Activated effector memory CD4-positive, alpha-beta T cell treated with anti-CD3 and anti-CD28 coated beads, Interleukin-2, amount 50 U/mL, for 16 hours (primary cell): Measurements from ENCODE around the gene GRHL3.
"Not testable (repeated sequence)": the region's sequence is repeated elsewhere in the genome, so short reads cannot be mapped to it uniquely, and the experiment has no call there.

Source experiments
- DNase-seq: peaks from one replicate; pipeline ENCODE4 v3.0.0-alpha.2; 2020

GRHL3 gene

GRCh38 chr1:24319312-24319863, at the start of gene GRHL3:
Gene GRHL3, plus strand, starts transcription at chr1:24319357. Its CDS starts 195 bp downstream, at chr1:24319552.
- DNase-seq = peak; percentile 66

DNA sequence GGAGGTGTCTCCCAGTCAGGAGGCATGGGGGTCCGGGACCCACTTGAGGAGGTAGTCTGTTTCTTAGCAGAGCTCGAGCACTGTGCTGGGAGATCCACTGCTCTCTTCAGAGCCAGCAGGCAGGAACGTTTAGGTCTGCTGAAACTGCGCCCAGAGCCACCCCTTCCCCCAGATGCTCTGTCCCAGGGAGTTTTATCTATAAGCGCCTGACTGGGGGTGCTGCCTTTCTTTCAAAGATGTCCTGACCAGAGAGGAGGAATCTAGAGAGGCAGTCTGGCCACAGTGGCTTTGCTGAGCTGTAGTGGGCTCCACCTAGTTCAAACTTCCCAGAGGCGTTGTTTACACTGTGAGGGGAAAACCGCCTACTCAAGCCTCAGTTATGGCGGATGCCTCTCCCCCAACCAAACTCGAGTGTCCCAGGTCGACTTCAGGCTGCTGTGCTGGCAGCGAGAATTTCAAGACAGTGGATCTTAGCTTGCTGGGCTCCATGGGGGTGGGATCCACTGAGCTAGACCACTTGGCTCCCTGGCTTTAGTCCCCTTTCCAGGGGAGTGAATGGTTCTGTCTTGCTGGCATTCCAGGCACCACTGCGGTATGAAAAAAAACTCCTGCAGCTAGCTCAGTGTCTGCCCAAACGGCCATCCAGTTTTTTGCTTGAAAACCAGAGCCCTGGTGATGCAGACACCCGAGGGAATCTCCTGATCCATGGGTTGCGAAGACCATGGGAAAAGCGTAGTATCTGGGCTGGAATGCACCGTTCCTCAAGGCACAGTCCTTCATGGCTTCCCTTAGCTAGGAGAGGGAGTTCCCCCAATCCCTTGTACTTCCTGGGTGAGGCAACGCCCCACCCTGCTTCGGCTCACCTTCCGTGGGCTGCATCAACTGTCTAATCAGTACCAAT, 44.7 kb upstream of the GRHL3 start:
- not testable (repeated sequence) for DNase-seq

- DNase-seq = no peak
Measured at GRCh38 chr1:24275104-24275410, 44.1 kb upstream of the GRHL3 start.

- no peak for DNase-seq
Measured at GRCh38 chr1:24275510-24275909, 43.6 kb upstream of the GRHL3 start.

- no peak for DNase-seq
Measured at GRCh38 chr1:24276791-24277190, 42.4 kb upstream of the GRHL3 start.

GRCh38 chr1:24277420-24278169, 41.6 kb upstream of the GRHL3 start:
- DNase-seq = no peak

DNA sequence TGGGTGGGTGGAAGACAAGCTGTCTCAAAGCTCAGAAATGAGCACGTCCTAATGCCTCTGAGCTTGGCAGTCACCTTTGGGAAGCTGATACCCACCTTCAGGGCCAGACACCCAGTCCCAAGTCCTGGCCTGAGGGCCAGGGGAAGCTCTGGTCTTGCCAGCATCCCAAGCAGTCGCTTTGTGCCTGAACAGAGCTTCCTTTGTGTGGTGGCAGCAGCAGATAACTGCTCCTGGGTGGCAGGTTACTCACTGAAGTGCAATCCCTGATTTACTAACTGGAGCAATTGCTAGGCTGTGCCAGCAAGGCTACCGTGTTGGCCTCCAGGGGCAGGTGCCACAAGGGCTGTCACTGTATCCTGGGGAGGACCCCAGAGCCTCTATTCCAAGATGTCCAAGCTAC, 40.4 kb upstream of the GRHL3 start:
- DNase-seq = no peak

- no peak for DNase-seq
Measured at GRCh38 chr1:24279590-24280232, 39.4 kb upstream of the GRHL3 start.

- DNase-seq = no peak
Measured at GRCh38 chr1:24281591-24281990, 37.6 kb upstream of the GRHL3 start.

- DNase-seq = no peak
Measured at GRCh38 chr1:24282491-24282890, 36.7 kb upstream of the GRHL3 start.

DNA sequence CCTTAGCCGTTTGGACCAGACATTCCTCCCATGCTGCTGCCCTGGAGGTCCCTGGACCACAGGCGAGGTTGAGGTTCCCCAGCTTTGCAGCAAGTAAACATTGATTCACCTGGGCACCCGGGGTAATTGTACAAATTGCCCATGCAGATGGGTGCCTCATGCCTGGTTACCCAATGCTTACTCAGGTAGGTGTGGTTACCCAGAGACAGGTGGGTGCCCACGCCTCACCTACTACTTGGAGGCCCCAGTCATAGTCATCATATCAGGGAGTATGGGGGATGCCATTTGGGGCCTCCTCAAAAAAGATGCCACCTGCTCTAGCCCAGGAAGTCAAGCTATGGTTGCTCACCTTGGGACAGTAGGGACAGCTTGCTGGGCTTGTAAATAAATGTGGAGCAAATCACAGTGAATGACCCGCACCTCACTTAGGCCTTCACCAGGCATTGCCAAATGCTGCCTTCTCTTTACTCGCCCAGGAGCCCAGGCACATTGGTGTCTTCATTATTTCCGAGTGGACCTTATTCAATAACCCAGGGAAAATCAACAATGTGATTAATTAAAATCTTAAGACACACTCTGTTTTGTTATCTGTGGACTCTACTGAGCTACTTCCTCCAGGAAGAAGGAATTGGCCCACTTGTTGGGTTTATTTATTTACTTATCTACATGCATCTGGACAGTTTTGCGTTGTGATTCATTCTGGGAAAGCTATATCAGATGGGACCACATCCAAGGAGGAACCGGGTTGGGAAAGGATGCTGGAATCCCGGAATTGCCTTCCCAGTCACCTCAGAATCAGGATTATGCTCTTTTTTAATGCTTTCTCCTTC, 35.6 kb upstream of the GRHL3 start:
- DNase-seq = no peak

DNA sequence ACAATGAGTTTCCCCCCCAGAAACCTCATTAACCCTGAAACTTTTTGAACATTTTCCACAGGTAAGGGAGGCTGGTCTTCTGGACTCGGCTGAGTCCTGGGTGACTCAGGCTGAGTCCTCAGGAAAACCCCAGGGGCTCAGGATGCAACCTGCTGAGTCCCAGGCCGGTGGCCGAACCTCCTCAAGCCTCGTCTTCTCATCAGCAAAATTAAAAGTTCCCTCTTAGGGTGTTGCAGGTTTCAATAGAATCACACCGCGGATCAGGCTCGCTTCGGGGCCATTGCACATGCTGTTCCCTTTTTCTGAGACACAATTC, 35.0 kb upstream of the GRHL3 start:
- DNase-seq = no peak

DNA sequence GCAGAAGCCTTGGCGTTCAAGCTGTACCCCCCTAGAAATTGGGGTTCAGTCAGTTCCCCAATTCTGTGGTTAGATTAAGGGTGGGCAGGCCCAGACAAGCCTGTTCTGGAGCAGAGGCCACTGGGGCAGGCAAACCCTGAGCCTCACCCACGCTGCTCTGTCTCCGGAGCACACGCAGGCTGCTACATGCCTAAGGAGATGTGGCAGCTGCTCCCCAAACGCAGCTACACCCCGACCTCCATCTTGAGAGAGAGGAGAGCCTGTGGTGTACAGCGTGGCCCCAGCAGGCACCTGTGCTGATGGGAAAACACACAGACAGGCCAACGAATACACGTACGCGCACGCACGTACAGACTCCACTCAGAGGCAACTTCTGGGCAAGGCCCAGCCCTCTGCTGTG, 33.9 kb upstream of the GRHL3 start:
- no peak for DNase-seq

- no peak for DNase-seq
Measured at GRCh38 chr1:24286246-24287010, 32.7 kb upstream of the GRHL3 start.

DNA sequence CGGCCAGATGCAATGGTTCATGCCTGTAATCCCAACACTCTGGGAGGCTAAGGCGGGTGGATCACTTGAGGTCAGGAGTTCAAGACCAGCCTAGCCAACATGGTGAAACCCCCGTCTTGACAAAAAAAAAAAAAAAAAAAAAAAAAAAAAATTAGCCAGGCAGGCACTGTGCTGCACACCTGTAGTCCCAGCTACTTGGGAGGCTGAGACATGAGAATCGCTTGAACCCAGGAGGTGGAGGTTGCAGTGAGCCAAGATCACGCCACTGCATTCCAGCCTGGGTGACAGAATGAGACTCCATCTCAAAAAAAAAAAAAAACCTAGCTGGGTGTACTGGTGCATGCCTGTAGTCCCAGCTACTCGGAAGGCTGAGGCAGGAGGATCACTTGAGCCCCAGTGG, 31.4 kb upstream of the GRHL3 start:
- not testable (repeated sequence) for DNase-seq

DNA sequence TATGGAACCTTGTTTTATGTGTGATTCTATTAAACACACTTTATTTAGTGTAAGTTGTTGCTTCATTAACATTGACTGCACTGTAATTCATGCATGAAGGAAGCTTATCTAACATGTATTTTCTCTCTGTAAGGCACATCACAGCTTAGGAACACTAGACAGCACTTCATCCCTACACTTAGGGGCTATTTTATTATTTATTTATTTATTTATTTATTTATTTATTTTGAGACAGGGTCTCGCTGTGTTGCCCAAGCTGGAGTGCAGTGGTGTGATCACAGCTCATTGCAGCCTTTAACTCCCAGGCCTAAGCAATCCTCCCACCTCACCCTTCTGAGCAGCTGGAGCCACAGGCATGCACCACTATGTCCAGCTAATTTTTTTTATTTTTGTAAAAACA, 30.7 kb upstream of the GRHL3 start:
- no peak for DNase-seq

GRCh38 chr1:24289937-24290595, 29.1 kb upstream of the GRHL3 start:
- DNase-seq = no peak

- no peak for DNase-seq
Measured at GRCh38 chr1:24290933-24291487, 28.1 kb upstream of the GRHL3 start.

- no peak for DNase-seq
Measured at GRCh38 chr1:24292103-24292502, 27.1 kb upstream of the GRHL3 start.

DNA sequence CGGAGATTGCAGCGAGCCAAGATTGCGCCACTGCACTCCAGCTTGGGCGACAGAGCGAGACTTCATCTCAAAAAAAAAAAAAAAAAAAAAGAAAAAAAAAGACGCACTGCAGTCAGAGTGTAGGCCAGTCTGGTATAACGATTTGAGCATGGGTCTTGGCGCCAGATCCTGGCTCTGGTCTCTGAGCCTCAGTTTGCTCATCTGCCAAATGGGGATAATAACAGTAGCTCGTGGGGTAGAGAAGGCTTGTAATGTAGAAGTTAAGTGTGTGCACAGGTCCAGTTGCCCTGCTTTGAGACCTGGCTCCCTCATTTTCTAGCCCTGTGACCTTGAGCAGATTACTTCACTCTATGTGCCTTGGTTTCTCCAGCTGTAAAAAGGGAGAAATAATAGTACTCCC, 26.3 kb upstream of the GRHL3 start:
- no peak for DNase-seq
